ENCODE results near the gene SLC6A6.

SLC6A6 gene

GRCh38 chr3:14422016-14422963 is 19.9 kb downstream of the SLC6A6 start:
- no peak for DNase-seq

DNA sequence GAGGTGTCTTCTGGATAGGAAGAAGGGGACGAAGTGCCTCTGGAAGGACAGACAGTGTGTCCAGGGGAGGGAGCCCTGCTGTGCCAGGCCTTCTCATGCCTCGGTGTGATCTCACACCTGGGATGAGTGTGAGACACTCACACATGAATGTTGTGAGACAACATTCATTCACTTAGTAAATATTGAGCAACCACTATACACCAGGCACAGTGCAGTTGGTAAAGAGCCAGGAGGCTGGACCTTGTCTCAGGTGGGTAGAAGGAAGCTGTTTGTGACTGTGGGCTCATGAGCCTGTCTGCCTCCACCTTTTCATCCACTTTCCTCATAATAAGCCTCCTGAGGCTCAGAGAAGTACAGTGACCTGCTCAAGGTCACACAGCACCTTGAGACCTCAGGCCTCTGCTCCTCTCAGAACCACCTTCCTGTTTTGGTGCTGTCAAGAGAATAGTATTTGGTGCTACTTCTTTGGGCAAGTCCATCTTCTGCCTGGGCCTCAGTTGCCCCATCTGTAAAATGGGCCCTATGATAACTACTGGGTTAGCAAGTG is 20.9 kb downstream of the SLC6A6 start:
- no peak for DNase-seq

GRCh38 chr3:14423963-14424362 is 21.6 kb downstream of the SLC6A6 start:
- DNase-seq, result no peak

- DNase-seq, result no peak
Measured at GRCh38 chr3:14424711-14425580, 22.5 kb downstream of the SLC6A6 start.

DNA sequence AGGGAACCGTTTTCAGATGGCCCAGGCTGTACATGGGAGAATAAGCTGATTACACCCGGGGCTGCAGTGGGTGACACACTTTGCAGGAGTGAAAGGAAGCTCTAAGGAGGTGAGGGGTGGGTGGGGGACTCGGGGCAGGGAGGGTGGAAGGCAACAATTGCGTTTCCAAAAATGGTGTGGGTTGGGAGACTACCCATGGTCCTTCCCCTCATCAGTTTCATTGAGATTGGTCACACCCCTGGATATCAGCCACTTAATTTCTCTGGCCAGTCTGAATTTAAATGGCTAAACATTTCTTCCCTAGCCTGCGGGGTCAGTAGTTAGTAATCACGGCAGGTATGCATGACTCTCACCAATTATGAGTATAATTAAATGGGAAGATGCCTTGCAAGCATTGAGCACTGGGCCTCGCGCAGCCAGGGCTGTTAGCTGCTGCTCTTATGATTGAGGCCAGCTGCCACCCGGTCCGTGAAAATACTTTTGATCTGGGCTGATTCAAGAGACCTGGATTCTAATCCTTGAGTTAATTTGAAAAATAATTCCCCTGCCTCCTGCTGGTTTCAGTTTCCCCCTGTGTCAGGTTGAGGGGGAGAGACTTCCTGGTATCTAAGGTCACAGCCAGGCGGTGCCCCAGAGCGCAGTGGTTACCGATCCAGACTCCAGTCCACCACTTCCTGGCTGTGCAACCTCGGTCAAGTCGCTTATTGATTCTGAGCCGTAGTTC is 23.3 kb downstream of the SLC6A6 start:
- no peak for DNase-seq

GRCh38 chr3:14426305-14426620 is 23.9 kb downstream of the SLC6A6 start:
- DNase-seq, result no peak

GRCh38 chr3:14428087-14429033 is 26.0 kb downstream of the SLC6A6 start:
- DNase-seq, result no peak

DNA sequence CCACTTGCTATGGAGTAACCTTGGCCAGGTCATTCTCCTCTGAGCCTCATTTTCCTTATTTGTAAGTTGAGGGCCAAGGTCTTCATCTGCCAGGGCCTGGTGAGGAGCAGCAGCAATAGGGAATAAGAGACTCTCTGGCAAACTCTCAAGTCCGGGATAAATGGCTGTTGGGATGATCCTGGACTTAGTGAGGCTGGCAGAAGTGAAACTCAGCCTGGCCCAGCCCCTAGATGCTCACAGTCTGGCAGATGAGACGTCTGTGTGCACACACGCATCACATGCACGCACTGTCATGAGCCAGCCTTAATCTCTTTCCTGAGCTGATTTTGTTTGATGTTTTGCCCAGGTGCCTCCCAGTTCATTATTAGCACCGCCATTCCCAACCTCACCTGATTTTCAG is 26.8 kb downstream of the SLC6A6 start:
- no peak for DNase-seq

DNA sequence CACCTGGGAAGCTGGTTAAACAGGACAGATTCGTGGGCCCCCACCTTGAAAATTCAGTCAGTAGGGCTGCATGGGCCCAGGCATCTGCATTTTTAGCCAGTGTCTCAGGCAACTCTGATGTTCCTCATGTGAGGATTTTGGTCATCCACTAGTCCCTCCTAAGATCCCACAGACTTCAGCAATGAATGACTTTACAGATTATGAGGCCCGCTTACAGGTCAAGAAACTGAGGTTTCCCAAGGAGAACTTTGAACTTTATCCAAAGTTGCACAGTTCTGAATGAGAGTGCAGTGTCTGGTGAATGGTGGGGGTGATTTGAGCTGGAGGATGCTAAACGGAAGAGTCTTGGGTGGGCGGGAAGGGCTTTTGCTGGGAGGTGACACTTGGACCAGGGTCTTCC is 27.2 kb downstream of the SLC6A6 start:
- no peak for DNase-seq

GRCh38 chr3:14430053-14430452 is 27.6 kb downstream of the SLC6A6 start:
- DNase-seq, result no peak

DNA sequence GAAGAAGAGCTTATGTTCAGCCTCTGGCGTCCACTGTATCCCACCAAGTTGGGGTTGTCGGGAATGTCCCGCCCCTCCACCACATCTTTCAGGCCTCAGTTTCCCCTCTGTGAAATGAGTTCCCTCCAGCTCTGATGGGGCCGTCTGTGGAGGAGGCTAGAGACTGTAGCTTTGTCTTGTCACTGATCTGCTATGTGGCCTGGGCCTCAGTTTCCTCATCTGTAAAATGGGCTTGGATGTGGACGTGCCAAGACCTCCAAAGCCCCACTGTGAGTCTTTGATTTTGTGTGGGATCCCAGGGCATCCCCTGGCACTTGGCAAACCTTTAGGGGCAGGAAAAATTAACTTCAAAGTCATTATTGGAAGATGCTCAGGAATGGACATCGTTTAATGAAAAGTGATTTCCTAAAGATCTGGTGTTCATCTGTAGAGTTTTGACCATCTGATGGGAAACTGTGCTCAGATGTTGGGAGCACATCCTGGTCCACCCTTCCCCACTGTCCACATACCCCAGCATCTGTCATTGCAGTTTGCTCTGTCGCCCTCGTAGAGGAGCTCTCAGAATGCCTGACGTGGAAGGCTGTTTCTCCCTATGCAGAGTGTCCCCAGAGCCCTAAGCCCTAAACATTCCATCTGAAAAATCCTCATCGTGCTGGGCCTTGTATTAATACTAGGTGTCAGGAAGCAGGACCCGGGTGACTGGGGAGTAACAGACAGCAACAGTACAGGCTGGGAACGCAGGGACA is 28.5 kb downstream of the SLC6A6 start:
- no peak for DNase-seq

- DNase-seq, result no peak
Measured at GRCh38 chr3:14431452-14431916, 29.1 kb downstream of the SLC6A6 start.

DNA sequence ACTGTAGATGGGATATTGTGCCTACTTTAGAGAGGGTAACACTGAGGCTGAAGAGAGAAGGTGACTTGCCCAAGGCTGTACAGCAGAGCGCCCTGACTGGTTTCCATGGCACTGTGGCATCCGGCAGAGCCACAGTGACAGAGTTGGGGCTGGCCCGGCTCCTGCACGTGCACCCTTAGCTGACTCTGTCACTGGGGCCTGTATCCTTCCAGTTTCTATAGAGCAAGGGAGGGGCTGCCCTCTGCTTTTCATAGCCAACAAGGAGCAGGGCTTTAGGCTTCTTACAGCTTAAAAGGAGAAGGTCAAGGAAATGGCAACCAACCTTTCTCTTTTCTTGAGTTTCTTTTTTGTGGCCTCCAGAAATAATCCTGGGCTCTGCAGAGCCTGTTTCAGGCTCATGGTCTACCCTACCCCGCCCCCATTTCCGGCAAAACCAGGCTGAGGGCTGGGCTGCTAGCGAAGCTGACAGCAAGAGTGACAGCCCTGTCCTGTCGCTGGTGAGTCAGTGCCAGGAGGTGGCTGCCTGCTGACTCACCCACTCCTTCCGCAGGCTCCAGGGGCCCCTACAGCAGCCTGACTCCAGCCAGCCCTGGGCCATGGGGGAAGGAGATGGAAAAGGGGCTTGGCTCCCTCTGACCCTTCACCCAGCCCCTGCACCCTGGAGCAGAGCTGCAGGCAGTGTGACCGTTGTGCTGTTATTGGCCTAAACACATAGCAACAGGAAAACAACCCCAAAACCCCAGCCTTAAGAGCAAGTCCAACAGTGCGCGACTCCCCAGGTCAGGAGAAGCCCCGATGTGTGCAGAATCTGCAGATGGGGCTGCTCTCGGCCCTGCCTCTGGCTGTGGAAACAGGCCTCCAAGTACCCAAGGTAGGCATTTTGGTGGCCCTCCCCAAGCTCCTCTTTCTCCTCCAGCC is 29.8 kb downstream of the SLC6A6 start:
- peak; percentile 90 for DNase-seq

- DNase-seq, result no peak
Measured at GRCh38 chr3:14433106-14433505, 30.7 kb downstream of the SLC6A6 start.

DNA sequence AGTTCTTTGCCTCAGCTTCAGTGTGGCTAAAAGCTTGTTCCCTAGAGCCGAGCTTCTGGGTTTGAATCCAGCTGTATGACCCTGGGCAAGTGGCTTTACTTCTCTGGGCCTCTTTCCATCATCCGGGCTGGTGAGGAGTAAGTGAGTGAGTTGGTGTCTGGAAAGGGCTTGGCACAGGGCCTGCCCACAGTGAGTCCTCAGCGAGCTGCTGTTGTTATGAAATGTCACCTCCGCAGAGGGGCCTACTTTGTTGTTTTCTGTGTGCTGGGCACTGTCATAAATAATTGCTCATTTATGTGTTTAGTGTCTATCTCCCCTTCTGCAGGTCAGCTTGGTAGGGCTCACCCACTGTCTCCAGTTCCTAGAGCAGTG is 31.7 kb downstream of the SLC6A6 start:
- no peak for DNase-seq

- no peak for DNase-seq
Measured at GRCh38 chr3:14434498-14435151, 32.2 kb downstream of the SLC6A6 start.

DNA sequence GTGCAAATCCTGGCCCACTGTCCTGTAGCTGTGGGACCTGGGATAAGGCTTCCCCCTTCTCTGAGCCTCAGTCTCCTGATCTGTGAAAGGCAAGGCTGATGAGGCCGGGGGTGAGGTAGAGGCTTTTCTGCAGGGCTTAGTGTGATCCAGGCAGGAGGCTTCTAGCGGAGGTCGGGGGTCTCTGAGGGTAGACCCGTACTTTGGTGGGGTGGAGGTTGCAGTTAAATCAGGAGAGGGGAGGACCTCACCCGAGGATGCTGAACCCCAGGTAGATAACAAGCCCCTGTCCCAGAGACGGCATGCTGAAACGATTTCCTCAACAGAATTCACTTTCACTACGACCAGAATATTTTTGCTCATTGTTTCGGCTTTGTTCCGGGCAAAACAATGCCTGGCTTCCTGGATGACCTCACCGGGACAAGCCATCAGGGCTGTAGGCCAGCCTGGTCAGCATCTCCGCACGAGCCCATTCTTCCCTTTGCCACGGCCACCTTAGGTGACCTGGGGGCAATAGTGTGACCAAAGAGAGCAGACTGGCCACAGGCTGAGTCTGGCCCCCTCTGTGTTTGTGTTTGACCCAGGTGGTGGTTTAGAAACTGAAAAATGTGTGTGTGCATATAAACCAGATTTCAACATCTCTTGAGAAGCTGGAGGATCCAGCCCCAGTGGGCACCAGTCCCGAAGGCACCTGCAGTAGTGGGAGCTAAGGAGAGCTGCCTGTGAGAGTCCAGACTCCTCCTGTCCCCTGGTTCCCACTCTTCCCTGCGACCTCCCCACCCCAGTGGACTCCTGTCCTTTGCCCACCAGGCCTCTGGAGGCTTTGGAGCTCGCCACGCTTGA is 33.0 kb downstream of the SLC6A6 start:
- no peak for DNase-seq

- no peak for DNase-seq
Measured at GRCh38 chr3:14436954-14437281, 34.5 kb downstream of the SLC6A6 start.

All from activated CD4-positive, alpha-beta T cell treated with anti-CD3 and anti-CD28 coated beads for 1 hour (primary cell).